ENCODE results near the gene DAZAP2. TPM values are rescaled to one million over a fixed set of nuclear protein-coding genes. Genes with fewer than 3 reads are reported as not detected.

The DAZAP2 gene
- total and polyA plus RNA-seq, 9 of the 15 experiments (the other 6 are each of a cell fraction or from before 2014, with no cell fraction given): 116 to 668 (median 227) TPM

DNA sequence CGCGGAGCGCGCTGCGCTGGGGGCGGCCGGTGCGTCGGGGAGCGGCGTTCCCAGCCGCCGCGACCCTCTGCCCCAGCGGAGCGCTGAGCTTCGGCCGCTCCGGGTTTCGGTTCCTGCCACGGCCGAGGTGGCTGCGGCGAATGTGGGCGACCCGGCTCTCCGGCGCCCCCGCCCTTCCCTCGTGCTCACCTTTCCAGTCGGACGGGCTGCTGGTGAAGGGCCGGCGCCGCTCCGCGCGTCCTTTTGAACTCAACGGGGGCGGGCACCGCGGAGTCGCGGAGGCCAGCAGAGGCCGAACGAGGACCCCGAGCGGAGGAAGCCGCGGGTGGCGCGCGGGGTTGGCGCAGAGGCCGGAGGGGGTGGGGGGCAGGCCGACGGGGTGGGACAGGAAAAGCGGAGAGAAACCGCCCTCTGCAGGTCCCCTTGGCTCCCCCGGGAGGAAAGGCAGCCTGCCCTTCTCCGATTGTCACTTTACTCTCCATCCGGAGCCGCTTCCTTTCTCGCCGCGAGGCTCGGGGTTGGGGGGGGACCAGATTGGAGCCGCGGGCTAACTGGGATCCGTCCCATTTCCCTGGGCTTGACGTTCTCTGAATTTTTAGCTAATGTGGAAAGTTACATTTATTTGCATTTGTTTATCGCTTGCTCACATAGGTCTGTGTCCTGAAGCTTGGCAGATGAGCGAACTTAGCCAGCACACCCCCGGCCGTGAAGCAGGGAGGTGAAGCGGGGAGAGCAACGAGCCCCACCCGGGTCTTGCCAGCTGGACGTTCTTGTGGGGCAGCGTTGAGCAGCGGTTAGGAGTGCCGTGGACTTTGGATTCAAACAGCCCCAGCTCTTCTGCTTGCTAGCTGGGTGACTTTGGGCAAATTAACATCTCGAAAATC, 31.7 kb downstream of the DAZAP2 start, which contains the start of gene SMAGP (continued):
- TF ChIP-seq, protein P1, sequence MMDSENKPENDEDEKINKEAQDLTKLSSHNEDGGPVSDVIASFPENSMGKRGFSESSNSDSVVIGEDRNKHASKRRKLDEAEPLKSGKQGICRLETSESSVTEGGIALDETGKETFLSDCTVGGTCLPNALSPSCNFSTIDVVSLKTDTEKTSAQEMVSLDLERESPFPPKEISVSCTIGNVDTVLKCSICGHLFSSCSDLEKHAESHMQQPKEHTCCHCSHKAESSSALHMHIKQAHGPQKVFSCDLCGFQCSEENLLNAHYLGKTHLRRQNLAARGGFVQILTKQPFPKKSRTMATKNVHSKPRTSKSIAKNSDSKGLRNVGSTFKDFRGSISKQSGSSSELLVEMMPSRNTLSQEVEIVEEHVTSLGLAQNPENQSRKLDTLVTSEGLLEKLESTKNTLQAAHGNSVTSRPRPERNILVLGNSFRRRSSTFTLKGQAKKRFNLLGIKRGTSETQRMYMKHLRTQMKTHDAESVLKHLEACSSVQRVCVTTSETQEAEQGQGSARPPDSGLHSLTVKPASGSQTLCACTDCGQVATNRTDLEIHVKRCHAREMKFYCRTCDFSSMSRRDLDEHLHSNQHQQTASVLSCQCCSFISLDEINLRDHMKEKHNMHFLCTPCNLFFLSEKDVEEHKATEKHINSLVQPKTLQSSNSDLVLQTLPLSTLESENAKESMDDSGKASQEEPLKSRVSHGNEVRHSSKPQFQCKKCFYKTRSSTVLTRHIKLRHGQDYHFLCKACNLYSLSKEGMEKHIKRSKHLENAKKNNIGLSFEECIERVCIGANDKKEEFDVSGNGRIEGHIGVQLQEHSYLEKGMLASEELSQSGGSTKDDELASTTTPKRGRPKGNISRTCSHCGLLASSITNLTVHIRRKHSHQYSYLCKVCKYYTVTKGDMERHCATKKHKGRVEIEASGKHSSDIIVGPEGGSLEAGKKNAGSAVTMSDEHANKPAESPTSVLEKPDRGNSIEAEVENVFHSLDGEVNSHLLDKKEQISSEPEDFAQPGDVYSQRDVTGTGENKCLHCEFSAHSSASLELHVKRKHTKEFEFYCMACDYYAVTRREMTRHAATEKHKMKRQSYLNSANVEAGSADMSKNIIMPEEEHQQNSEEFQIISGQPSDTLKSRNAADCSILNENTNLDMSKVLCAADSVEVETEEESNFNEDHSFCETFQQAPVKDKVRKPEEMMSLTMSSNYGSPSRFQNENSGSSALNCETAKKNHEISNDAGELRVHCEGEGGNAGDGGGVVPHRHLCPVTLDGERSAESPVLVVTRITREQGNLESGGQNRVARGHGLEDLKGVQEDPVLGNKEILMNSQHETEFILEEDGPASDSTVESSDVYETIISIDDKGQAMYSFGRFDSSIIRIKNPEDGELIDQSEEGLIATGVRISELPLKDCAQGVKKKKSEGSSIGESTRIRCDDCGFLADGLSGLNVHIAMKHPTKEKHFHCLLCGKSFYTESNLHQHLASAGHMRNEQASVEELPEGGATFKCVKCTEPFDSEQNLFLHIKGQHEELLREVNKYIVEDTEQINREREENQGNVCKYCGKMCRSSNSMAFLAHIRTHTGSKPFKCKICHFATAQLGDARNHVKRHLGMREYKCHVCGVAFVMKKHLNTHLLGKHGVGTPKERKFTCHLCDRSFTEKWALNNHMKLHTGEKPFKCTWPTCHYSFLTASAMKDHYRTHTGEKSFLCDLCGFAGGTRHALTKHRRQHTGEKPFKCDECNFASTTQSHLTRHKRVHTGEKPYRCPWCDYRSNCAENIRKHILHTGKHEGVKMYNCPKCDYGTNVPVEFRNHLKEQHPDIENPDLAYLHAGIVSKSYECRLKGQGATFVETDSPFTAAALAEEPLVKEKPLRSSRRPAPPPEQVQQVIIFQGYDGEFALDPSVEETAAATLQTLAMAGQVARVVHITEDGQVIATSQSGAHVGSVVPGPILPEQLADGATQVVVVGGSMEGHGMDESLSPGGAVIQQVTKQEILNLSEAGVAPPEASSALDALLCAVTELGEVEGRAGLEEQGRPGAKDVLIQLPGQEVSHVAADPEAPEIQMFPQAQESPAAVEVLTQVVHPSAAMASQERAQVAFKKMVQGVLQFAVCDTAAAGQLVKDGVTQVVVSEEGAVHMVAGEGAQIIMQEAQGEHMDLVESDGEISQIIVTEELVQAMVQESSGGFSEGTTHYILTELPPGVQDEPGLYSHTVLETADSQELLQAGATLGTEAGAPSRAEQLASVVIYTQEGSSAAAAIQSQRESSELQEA (IDR thresholded peaks at IDR 0.05; ENCODE audit: low read depth): no peak
- no peak for TF ChIP-seq GABPB2 (CRISPR knock-in tag; conservative IDR thresholded peaks at IDR 0.05)
- TF ChIP-seq SUPT5H (IDR thresholded peaks at IDR 0.05): no peak
- TF ChIP-seq, protein P2, sequence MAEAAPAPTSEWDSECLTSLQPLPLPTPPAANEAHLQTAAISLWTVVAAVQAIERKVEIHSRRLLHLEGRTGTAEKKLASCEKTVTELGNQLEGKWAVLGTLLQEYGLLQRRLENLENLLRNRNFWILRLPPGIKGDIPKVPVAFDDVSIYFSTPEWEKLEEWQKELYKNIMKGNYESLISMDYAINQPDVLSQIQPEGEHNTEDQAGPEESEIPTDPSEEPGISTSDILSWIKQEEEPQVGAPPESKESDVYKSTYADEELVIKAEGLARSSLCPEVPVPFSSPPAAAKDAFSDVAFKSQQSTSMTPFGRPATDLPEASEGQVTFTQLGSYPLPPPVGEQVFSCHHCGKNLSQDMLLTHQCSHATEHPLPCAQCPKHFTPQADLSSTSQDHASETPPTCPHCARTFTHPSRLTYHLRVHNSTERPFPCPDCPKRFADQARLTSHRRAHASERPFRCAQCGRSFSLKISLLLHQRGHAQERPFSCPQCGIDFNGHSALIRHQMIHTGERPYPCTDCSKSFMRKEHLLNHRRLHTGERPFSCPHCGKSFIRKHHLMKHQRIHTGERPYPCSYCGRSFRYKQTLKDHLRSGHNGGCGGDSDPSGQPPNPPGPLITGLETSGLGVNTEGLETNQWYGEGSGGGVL (CRISPR knock-in tag; IDR thresholded peaks at IDR 0.05): no peak
- TF ChIP-seq RBM39 (optimal IDR thresholded peaks at IDR 0.05; ENCODE audit: low read depth, low read length): no peak
- no peak for TF ChIP-seq SAP30 (IDR thresholded peaks at IDR 0.05; ENCODE audit: borderline replicate concordance, insufficient read depth, low read depth, low read length, poor library complexity, severe bottlenecking)

All from K562 (cell line).